Fibroblast of villous mesenchyme (primary cell): ENCODE measurements around the gene FBXL13. TPM values are rescaled to one million over a fixed set of nuclear protein-coding genes. Genes with fewer than 3 reads are reported as not detected.
"Not testable (repeated sequence)": the region's sequence is repeated elsewhere in the genome, so short reads cannot be mapped to it uniquely, and the experiment has no call there.

ENCODE experiments used
- DNase-seq: peaks from one replicate; pipeline ENCODE4 v3.0.0-alpha.2; 2010; ENCODE audit warnings: low read depth
- H3K4me3 ChIP-seq: 2 replicates; pipeline ENCODE4 v1.5.1; 2011; ENCODE audit warnings: low read depth, mild to moderate bottlenecking, low read length
- CTCF ChIP-seq: IDR thresholded peaks from 2 replicates; pipeline ENCODE4 v1.5.1; 2012; ENCODE audit warnings: low read depth, mild to moderate bottlenecking, low read length; ENCODE audit not compliant: insufficient read depth
- total RNA-seq: library from RNA; depleted of rRNA; stranded (reverse); fragments of >200 nt; gene quantifications from 2 replicates; pipeline ENCODE4 v1.2.3, GENCODE V29; 2012

FBXL13 gene
- total RNA-seq, 1 donor, result 2.2 TPM

- TF ChIP-seq CTCF, result no peak
- H3K4me3 ChIP-seq, result no peak overlapping the region
- DNase-seq, result no peak
Observed at GRCh38 chr7:102974366-102975236, 100.0 kb downstream of the FBXL13 start.

GRCh38 chr7:102973096-102973802, 101.3 kb downstream of the FBXL13 start:
- no peak overlapping the region for H3K4me3 ChIP-seq
- TF ChIP-seq CTCF, result no peak
- no peak for DNase-seq

GRCh38 chr7:102967798-102968197, 106.8 kb downstream of the FBXL13 start:
- no peak for TF ChIP-seq CTCF
- H3K4me3 ChIP-seq, result no peak overlapping the region
- peak; percentile 73 for DNase-seq

GRCh38 chr7:102966465-102966864, 108.1 kb downstream of the FBXL13 start:
- DNase-seq, result no peak
- TF ChIP-seq CTCF, result no peak
- no peak overlapping the region for H3K4me3 ChIP-seq

GRCh38 chr7:102961993-102962392, 112.6 kb downstream of the FBXL13 start:
- not testable (repeated sequence) for H3K4me3 ChIP-seq, DNase-seq

- DNase-seq, H3K4me3 ChIP-seq: not testable (repeated sequence)
Observed at GRCh38 chr7:102958004-102958403, 116.6 kb downstream of the FBXL13 start.

GRCh38 chr7:102954359-102954758, 120.2 kb downstream of the FBXL13 start:
- not testable (repeated sequence) for H3K4me3 ChIP-seq, DNase-seq

GRCh38 chr7:102953406-102953805, 121.2 kb downstream of the FBXL13 start:
- DNase-seq, result no peak
- TF ChIP-seq CTCF, result no peak
- H3K4me3 ChIP-seq, result no peak overlapping the region
